Liver (tissue), 9 donors: Measurements from ENCODE around the gene KLHDC3. TPM values are rescaled to one million over a fixed set of nuclear protein-coding genes. Genes with fewer than 3 reads are reported as not detected.

Experiments
- DNase-seq: peaks from one replicate; pipeline ENCODE4 v3.0.0-alpha.2; 2017; ENCODE audit warnings: low spot score
- H3K27ac ChIP-seq, 2 donors: one replicate each; pipeline ENCODE4 v1.7.0; 2013; ENCODE audit warnings: inconsistent platforms in 2 of 2, low read length in 2 of 2, control low read depth in 1 of 2, low read depth in 1 of 2, mild to moderate bottlenecking in 1 of 2
- H3K27me3 ChIP-seq, 4 donors: one replicate each; pipeline versions ENCODE4 v1.6.1 to v1.7.0; 2013; ENCODE audit warnings: low read length in 3 of 4, inconsistent platforms in 1 of 4, mild to moderate bottlenecking in 1 of 4, moderate library complexity in 1 of 4; ENCODE audit not compliant: control insufficient read depth in 4 of 4, insufficient read depth in 4 of 4
- H3K36me3 ChIP-seq, 4 donors: one replicate each; pipeline versions ENCODE4 v1.6.1 to v1.7.0; 2013; ENCODE audit warnings: low read length in 3 of 4, mild to moderate bottlenecking in 3 of 4, low read depth in 1 of 4, moderate library complexity in 1 of 4; ENCODE audit not compliant: control insufficient read depth in 4 of 4, insufficient read depth in 3 of 4
- H3K4me1 ChIP-seq, 4 donors: one replicate each; pipeline versions ENCODE4 v1.6.1 to v1.7.0; 2013; ENCODE audit warnings: low read length in 3 of 4, mild to moderate bottlenecking in 3 of 4, moderate library complexity in 1 of 4; ENCODE audit not compliant: control insufficient read depth in 4 of 4, insufficient read depth in 4 of 4
- H3K4me3 ChIP-seq, 3 donors: one replicate each; pipeline versions ENCODE4 v1.6.1 to v1.7.0; 2013; ENCODE audit warnings: low read length in 3 of 3, control low read depth in 1 of 3, low read depth in 1 of 3, mild to moderate bottlenecking in 1 of 3
- H3K9ac ChIP-seq, 2 donors: one replicate each; pipeline ENCODE4 v1.7.0; 2013; ENCODE audit warnings: low read length in 2 of 2, mild to moderate bottlenecking in 2 of 2, moderate library complexity in 2 of 2, control low read depth in 1 of 2, low read depth in 1 of 2
- H3K9me3 ChIP-seq, 4 donors: one replicate each; pipeline versions ENCODE4 v1.6.1 to v1.7.0; 2013; ENCODE audit warnings: low read length in 3 of 4; ENCODE audit not compliant: control insufficient read depth in 4 of 4
- EGR1 ChIP-seq, 2 donors: IDR thresholded peaks; 2 replicates each; pipeline ENCODE4 v1.6.1; 2016 to 2018; ENCODE audit warnings: antibody characterized with exemption in 2 of 2, low read depth in 2 of 2
- FOXA1 ChIP-seq: IDR thresholded peaks from 2 replicates; pipeline ENCODE4 v1.6.1; 2016; ENCODE audit warnings: antibody characterized with exemption
- FOXA2 ChIP-seq: IDR thresholded peaks from 2 replicates; pipeline ENCODE4 v1.6.1; 2016; ENCODE audit warnings: antibody characterized with exemption
- GABPA ChIP-seq, 2 donors: IDR thresholded peaks in 1 of 2; conservative IDR thresholded peaks in 1 of 2; 2 replicates each; pipeline ENCODE4 v1.6.1; 2016; ENCODE audit warnings: antibody characterized with exemption in 2 of 2, mild to moderate bottlenecking in 1 of 2, moderate library complexity in 1 of 2
- HNF4A ChIP-seq, 2 donors: conservative IDR thresholded peaks; 2 replicates each; pipeline ENCODE4 v1.6.1; 2016; ENCODE audit warnings: antibody characterized with exemption in 2 of 2, mild to moderate bottlenecking in 2 of 2
- HNF4G ChIP-seq: IDR thresholded peaks from 2 replicates; pipeline ENCODE4 v1.6.1; 2016; ENCODE audit warnings: antibody characterized with exemption
- JUND ChIP-seq, 2 donors: IDR thresholded peaks; 2 replicates each; pipeline ENCODE4 v1.6.1; 2016; ENCODE audit warnings: antibody characterized with exemption in 2 of 2
- RXRA ChIP-seq, 2 donors: IDR thresholded peaks; 2 replicates each; pipeline ENCODE4 v1.6.1; 2017 to 2018; ENCODE audit warnings: antibody characterized with exemption in 2 of 2, mild to moderate bottlenecking in 1 of 2
- SP1 ChIP-seq: IDR thresholded peaks from 2 replicates; pipeline ENCODE4 v1.6.1; 2018; ENCODE audit warnings: antibody characterized with exemption, mild to moderate bottlenecking
- TAF1 ChIP-seq: conservative IDR thresholded peaks from 2 replicates; pipeline ENCODE4 v1.6.1; 2016; ENCODE audit warnings: antibody characterized with exemption, mild to moderate bottlenecking
- YY1 ChIP-seq: IDR thresholded peaks from 2 replicates; pipeline ENCODE4 v1.6.1; 2016; ENCODE audit warnings: antibody characterized with exemption, mild to moderate bottlenecking
- WGBS: extraction: QIAGEN DNeasy Blood & Tissue Kit; methylation state at CpG from one replicate; pipeline ENCODE4 v1.1.7; 2013; 5-methylcytosine and 5-hydroxymethylcytosine counted together
- polyA plus RNA-seq, 2 donors: library from polyadenylated mRNA; stranded (reverse) in 1 of 2; unstranded in 1 of 2; fragments of 200-250 nt in 1 of 2; fragments of >200 nt in 1 of 2; fragmentation: Nextera tagmentation in 1 of 2; extraction: Ambion mirVana in 1 of 2; gene quantifications; one replicate each; pipeline versions ENCODE4 v1.2.1 to v1.2.3, GENCODE V29; 2013 to 2015
- total RNA-seq, 2 donors: library from RNA; depleted of rRNA; stranded (reverse); fragments of >200 nt; gene quantifications; one replicate each; pipeline ENCODE4 v1.2.3, GENCODE V29; 2014
- TF ChIP-seq, protein P1 (sequence below): fragments of 150-350 bp; IDR thresholded peaks from 2 replicates; pipeline ENCODE4 v1.5.1; 2017; ENCODE audit warnings: improper control_type of control experiment, low read depth, low read length; ENCODE audit not compliant: missing input control
- TF ChIP-seq, protein P2 (sequence below): IDR thresholded peaks from 2 replicates; pipeline ENCODE4 v1.6.1; 2016; ENCODE audit warnings: antibody characterized with exemption
- TF ChIP-seq, protein P3 (sequence below): IDR thresholded peaks from 2 replicates; pipeline ENCODE4 v1.6.1; 2016; ENCODE audit warnings: antibody characterized with exemption
- donor health status: healthy.
- donor health status: healthy.
- donor health status: healthy.
- donor health status: healthy.
- donor health status: healthy.

Gene KLHDC3
- total and polyA plus RNA-seq, 4 donors: 30.9 to 66.5 (median 50.6) TPM

DNA sequence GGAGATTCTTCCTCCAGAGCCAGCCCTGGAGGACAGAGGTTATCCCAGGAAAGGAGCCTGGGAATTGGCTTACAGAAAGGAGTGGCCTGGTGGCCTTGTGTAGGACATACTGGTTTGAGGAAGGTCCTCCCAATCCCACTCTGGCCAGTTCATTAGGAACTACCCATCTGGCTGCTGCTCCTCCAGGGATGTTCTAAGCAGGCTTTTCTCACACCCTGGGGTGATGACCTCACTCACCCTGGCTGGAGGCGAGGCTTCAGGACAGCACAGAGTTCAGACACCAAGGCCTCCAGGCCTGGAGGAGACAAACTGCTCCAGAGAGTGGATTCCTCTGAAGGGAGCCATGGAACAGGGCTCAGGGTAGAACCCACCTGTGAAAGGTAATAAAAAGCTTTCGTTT, 44.6 kb upstream of the KLHDC3 start:
- TF ChIP-seq RXRA (IDR thresholded peaks at IDR 0.05): no peak

DNA sequence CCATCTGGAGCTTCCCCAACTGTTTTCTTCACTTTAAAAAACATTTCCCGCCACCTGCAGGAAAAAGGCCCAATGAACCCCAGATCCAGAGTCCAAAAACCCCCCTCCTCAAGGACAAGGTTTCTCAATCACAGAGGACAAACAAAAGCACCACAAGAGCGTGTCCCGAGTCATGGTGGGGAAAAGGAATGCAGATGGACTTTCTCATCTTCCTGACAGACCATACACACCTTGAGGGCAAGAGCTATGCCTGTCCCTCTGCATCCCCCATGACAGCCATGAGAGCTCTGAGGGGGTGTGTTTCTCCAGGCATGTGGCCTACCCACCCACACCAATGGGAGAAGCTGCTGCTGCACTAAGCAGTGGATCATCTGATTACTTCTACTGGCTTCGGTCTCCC, 44.1 kb upstream of the KLHDC3 start:
- WGBS: 71% methylated on average over 4 of the region's 4 CpGs
- Histone ChIP-seq H3K27ac (no peak overlapping the region), H3K9me3 (no peaks in the 10 kb centered on the region), H3K36me3 (peaks cover 4 to 25% (median 16%) of the 10 kb centered on the region in 4 donors), H3K9ac (no peak overlapping the region), H3K27me3 (no peaks in the 10 kb centered on the region), H3K4me1 (peaks cover 0 to 9% (median 1%) of the 10 kb centered on the region in 4 donors), H3K4me3 (no peak overlapping the region)
- no peak for DNase-seq
- no peak for TF ChIP-seq FOXA1
- peak; percentile 72 to 93 for TF ChIP-seq HNF4A (conservative IDR thresholded peaks at IDR 0.05)
- TF ChIP-seq HNF4G: peak; percentile 33

More for the DNA sequence above, 44.6 kb upstream of the KLHDC3 start:
- H3K36me3 ChIP-seq: peaks cover 4 to 30% (median 18%) of the 10 kb centered on the region in 4 donors
- H3K4me3 ChIP-seq: no peak overlapping the region
- H3K27ac ChIP-seq: no peak overlapping the region
- no peak overlapping the region for H3K9ac ChIP-seq
- no peaks in the 10 kb centered on the region for H3K27me3 ChIP-seq
- H3K9me3 ChIP-seq: no peaks in the 10 kb centered on the region
- 86% methylated on average over 2 of the region's 2 CpGs for WGBS
- H3K4me1 ChIP-seq: peaks cover 0 to 9% (median 1%) of the 10 kb centered on the region in 4 donors
- no peak for DNase-seq

DNA sequence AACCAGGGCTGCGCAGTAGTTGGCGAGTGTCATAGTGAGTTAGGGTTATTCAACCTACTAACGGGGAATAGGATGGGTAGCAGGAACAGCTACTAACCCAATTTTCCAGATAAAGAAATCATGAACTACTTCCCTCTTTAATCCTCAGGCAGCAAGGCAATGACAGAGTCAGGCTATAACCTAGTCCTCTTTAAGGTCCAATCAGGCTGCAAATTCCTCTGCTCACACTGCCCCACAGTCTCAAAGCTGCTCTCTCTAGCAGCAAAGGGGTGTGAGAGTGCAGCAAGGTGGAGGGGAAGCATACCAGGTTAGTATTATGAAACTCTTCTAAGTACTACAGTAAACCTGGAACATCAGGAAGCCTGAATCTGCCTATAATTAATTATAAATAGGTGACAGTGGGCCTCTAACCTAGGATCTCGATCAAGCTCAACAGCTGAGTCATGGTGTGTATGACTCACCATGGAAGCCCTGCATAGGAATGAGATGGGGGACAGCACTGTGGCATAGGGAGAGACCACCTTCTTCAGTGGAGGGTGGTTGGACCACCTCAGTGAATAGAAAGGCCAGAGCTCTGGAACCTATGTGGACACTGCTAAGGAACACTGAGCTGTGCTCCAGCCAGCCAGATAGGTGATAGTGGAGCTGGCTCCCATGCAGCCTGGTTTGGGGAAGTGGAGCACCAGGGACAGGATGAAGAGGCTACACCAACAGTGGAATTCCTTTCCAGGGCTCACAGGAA, 43.0 kb upstream of the KLHDC3 start:
- Histone ChIP-seq H3K9me3 (no peaks in the 10 kb centered on the region), H3K4me1 (peaks cover 0 to 9% (median 1%) of the 10 kb centered on the region in 4 donors), H3K36me3 (peaks cover 4 to 14% (median 11%) of the 10 kb centered on the region in 4 donors), H3K27me3 (no peaks in the 10 kb centered on the region), H3K27ac (no peak overlapping the region), H3K4me3 (no peak overlapping the region), H3K9ac (no peak overlapping the region)
- 90% methylated on average over 4 of the region's 4 CpGs for WGBS
- no peak for TF ChIP-seq HNF4A (conservative IDR thresholded peaks at IDR 0.05)
- DNase-seq: no peak

DNA sequence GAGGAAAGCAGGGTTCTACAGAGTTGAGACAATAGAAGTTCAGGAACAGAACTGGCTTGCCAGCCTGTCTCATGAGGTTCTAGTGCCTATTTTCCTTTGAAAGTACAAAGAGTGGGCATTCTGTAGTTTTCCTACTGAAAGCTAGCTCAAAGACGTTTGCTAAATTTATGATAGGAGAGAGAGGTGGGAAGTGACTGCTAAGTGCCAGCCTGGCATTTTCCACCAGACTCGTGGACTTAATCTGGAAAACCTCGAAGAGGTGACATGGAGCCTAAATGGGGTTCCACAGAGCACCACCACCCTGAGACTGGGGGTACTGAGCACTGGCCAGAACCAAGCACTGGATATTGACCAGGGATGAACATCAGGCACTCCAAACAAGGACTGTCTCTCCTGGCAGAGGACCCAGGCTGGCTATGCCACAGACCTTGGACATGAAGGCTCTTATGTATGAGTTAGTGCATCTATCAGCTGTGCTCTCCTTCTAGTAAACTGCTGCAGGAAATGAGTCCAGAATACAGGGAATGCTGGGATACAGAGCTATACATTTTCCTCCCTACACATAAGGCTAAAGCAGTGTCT, 42.2 kb upstream of the KLHDC3 start:
- peaks cover 3 to 11% (median 6%) of the 10 kb centered on the region in 4 donors for H3K36me3 ChIP-seq
- no peak for TF ChIP-seq HNF4A (conservative IDR thresholded peaks at IDR 0.05)
- no peak for TF ChIP-seq GABPA (IDR thresholded peaks at IDR 0.05 in 1 of 2, conservative IDR thresholded peaks at IDR 0.05 in 1 of 2)
- TF ChIP-seq FOXA1: no peak
- no peak for TF ChIP-seq JUND (IDR thresholded peaks at IDR 0.05)
- TF ChIP-seq, protein P1, sequence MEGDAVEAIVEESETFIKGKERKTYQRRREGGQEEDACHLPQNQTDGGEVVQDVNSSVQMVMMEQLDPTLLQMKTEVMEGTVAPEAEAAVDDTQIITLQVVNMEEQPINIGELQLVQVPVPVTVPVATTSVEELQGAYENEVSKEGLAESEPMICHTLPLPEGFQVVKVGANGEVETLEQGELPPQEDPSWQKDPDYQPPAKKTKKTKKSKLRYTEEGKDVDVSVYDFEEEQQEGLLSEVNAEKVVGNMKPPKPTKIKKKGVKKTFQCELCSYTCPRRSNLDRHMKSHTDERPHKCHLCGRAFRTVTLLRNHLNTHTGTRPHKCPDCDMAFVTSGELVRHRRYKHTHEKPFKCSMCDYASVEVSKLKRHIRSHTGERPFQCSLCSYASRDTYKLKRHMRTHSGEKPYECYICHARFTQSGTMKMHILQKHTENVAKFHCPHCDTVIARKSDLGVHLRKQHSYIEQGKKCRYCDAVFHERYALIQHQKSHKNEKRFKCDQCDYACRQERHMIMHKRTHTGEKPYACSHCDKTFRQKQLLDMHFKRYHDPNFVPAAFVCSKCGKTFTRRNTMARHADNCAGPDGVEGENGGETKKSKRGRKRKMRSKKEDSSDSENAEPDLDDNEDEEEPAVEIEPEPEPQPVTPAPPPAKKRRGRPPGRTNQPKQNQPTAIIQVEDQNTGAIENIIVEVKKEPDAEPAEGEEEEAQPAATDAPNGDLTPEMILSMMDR: no peak
- TF ChIP-seq TAF1: no peak
- no peak for TF ChIP-seq FOXA2
- TF ChIP-seq SP1: no peak
- TF ChIP-seq YY1: no peak
- TF ChIP-seq, protein P2, sequence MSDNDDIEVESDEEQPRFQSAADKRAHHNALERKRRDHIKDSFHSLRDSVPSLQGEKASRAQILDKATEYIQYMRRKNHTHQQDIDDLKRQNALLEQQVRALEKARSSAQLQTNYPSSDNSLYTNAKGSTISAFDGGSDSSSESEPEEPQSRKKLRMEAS: no peak
- no peak for TF ChIP-seq EGR1 (IDR thresholded peaks at IDR 0.05; ENCODE audit: low read depth in 2 of 2)
- TF ChIP-seq, protein P3, sequence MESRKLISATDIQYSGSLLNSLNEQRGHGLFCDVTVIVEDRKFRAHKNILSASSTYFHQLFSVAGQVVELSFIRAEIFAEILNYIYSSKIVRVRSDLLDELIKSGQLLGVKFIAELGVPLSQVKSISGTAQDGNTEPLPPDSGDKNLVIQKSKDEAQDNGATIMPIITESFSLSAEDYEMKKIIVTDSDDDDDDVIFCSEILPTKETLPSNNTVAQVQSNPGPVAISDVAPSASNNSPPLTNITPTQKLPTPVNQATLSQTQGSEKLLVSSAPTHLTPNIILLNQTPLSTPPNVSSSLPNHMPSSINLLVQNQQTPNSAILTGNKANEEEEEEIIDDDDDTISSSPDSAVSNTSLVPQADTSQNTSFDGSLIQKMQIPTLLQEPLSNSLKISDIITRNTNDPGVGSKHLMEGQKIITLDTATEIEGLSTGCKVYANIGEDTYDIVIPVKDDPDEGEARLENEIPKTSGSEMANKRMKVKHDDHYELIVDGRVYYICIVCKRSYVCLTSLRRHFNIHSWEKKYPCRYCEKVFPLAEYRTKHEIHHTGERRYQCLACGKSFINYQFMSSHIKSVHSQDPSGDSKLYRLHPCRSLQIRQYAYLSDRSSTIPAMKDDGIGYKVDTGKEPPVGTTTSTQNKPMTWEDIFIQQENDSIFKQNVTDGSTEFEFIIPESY: no peak
- H3K4me1 ChIP-seq: peaks cover 0 to 9% (median 1%) of the 10 kb centered on the region in 4 donors
- no peaks in the 10 kb centered on the region for H3K27me3 ChIP-seq
- WGBS: 94% methylated on average over 3 of the region's 3 CpGs
- H3K9me3 ChIP-seq: no peaks in the 10 kb centered on the region
- H3K27ac ChIP-seq: no peak overlapping the region
- DNase-seq: no peak
- H3K4me3 ChIP-seq: no peak overlapping the region
- no peak overlapping the region for H3K9ac ChIP-seq
